ENCODE data around the gene PRDM7.
"Not testable (repeated sequence)": the region's sequence is repeated elsewhere in the genome, so short reads cannot be mapped to it uniquely, and the experiment has no call there.

Gene PRDM7

DNA sequence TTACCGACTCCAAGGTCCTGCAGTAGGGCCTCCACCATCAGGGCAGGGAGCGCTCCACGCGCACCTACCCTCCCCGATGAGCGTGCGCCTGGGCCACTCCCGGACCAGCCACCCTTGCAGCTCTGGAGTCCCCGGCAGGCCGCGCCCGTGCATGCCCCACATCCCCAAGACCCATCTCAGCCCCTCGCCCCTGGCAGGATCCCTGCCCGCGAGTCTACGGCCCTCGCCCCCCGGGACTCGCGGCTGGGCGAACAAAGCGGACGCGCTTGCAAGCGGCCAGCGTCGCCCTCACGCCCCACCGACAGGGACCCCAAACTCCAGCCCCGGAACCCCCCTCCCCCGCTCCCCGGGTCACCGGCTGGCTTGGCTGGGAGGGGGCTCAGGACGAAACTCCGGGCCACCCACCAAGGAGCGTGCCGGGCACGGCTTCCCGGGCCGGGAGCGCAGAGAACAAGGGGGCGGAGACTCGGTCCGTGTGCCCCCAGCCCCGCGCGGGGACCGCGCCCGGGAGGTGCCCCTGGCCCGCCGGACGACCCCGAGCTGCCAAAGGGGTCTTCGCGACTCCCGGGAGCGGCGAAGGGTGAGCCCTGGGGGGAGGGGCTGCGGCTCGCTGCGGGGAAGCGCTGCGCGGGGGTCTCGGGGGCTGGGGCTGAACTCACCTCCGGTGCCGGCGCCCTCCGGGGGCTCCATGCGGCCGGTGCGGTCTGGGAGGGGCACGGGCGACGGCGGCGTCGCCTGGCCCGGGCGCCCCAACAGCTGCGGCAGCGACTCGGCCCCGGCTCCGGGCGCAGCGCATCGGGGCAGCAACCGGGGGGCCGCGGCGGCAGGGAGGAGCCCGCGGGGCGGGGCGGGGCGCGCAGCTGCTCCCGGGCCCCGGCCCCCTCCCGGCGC is 58.2 kb downstream of the PRDM7 start, which contains the start of gene DBNDD1:
Gene DBNDD1 (minus strand): TSS at position 805 of the 891 bp plus-strand sequence. CDS start 115 bp downstream, at position 690.
- DNase-seq (no peak), ATAC-seq (no peak)
- H3K36me3 Mint-ChIP-seq (ENCODE audit: low read depth): peaks cover 5% of the 10 kb centered on the region
- peaks cover 18% of the 10 kb centered on the region for H3K27me3 Mint-ChIP-seq
- peaks cover 5% of the 10 kb centered on the region for H3K9me3 Mint-ChIP-seq
- H3K4me3 Mint-ChIP-seq: peak within 1 kb of the TSS; percentile 75
- peak within 1 kb of the TSS; percentile 61 for H3K27ac Mint-ChIP-seq
- H3K4me1 Mint-ChIP-seq: peaks cover 20% of the 10 kb centered on the region

DNA sequence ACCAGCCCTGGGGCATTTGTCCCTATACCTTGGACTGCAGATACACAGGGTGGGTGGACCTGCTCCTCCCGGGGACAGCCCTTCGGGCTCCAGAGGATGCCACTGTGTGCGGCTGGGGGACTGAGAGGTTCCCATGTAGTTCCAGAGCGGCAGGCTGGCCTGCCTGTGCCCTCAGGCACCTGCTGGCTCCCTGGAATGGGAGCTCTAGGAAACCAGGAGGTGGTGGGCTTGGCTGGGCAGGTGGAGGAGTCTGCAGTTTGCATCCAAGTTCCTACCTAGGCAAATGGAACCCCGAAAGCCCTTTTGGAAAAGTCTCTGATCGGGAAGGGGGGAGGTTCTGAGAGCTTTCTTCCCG is 58.9 kb downstream of the PRDM7 start:
- ATAC-seq (no peak), DNase-seq (no peak)
- Mint-ChIP-seq H3K4me1 (peaks cover 20% of the 10 kb centered on the region), H3K27ac (no peak overlapping the region), H3K4me3 (peak overlapping the region; percentile 52), H3K27me3 (peaks cover 18% of the 10 kb centered on the region), H3K9me3 (peaks cover 5% of the 10 kb centered on the region), H3K36me3 (ENCODE audit: low read depth) (peaks cover 5% of the 10 kb centered on the region)

DNA sequence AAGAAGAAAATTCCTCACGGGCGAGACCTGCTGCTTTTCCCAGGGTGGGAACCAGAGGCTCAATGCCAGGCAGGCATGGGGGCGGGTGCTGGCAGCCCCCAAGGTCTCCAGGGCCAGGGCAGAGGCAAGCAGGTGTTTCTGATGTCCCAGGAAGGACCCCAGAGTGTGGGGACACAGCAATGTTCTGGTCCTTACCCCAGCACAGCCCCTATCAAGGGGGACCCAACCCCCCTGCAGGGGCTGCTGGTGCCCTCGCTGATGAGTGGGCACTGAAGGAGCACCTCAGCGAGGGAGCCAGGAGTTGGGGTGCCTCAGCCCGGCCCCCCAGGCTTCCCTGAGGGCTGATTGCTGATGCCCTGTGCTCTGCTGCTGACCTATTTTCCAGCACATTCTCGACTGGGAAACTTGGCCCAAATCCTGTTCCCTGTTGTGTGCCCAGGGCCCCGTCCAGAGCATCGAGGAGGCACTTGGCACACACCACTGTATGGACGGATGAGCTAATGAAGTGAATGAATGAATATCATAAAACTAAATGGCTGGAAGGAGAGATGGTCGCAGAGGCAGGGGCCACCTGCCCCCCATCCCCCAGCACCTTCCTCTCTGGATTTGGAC is 60.7 kb downstream of the PRDM7 start:
- no peak overlapping the region for H3K4me3 Mint-ChIP-seq

DNA sequence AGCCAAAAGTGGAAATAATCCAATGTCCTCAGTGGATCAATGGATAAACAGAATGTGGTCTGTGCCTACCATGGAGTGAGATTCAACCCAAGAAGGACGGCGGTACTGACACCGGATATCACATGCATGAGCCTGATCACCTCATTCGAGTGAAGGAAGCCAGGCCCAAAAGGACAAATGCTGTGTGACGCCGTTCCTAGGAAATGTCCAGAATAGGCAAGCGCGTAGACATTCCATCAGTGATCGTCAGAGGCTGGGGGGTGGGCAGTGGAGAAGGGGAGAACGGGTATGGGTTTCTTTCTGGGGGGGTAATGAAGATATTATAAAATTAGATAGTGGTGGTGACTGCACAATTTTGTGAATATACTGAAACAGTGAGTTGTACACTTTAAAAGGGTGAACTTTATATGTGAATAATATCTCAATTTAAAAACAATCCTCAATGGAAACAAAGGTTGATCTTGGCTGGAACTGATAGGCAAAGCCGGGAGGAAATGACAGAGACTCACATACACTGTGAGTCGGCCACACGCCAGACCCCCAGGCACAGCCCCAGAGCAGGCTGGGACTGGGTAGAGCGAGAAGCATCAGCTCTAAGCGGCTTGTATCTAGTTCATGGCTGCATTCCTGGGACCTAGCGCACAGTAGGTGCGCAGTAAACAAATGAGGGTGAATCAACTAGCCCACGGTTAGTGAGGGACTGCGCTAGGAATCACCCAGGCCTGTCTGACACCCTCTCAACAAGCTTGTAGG is 61.4 kb downstream of the PRDM7 start:
- H3K4me3 Mint-ChIP-seq: no peak overlapping the region
- ATAC-seq (no peak), DNase-seq (no peak)
- H3K27me3 Mint-ChIP-seq: peaks cover 17% of the 10 kb centered on the region
- H3K4me1 Mint-ChIP-seq: peaks cover 8% of the 10 kb centered on the region
- no peak overlapping the region for H3K27ac Mint-ChIP-seq
- no peaks in the 10 kb centered on the region for H3K9me3 Mint-ChIP-seq
- no peaks in the 10 kb centered on the region for H3K36me3 Mint-ChIP-seq (ENCODE audit: low read depth)

More for the DNA sequence above, 60.7 kb downstream of the PRDM7 start:
- DNase-seq (no peak), ATAC-seq (no peak)
- no peaks in the 10 kb centered on the region for H3K36me3 Mint-ChIP-seq (ENCODE audit: low read depth)
- no peak overlapping the region for H3K27ac Mint-ChIP-seq
- H3K4me1 Mint-ChIP-seq: peaks cover 11% of the 10 kb centered on the region
- H3K27me3 Mint-ChIP-seq: peaks cover 18% of the 10 kb centered on the region
- no peaks in the 10 kb centered on the region for H3K9me3 Mint-ChIP-seq

DNA sequence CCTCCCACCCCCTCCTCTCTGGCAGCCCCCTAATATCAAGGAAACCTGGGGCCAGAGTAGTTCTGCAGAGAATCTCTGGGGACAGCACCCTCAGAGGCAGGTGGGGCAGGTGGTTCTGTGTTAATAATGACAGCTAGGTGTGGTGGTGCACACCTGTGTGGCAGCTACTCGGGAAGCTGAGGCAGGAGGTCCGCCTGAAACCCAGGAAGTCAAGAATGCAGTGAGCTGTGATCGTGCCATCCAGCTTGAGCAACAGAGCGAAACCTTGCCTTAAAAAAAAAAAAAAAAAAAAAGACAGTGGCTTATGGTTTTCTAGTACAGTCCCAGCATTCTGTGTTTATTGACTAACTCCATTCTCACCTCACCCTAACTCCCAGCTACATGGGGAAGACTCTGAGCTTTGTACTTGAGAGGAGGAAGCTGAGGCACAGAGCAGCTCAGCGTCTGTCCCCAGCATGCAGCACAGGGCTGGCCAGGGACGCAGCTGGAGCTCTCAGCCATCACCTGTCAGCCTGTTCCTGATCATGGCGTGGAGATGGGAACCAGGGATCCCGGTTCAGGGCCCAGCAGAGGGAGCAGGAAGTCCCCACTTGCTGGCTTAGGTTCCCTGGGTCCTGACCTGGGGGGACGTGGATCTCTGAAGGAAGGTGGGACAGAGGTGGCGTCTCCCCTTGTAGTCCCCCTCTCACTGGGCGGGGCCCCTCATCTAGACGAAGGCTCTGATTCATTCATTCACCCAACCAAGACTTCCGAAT is 64.0 kb downstream of the PRDM7 start:
- Mint-ChIP-seq H3K4me1 (peaks cover 20% of the 10 kb centered on the region), H3K36me3 (ENCODE audit: low read depth) (no peaks in the 10 kb centered on the region), H3K4me3 (no peak overlapping the region), H3K27ac (no peak overlapping the region), H3K27me3 (peaks cover 4% of the 10 kb centered on the region), H3K9me3 (no peaks in the 10 kb centered on the region)
- DNase-seq (no peak), ATAC-seq (no peak)

DNA sequence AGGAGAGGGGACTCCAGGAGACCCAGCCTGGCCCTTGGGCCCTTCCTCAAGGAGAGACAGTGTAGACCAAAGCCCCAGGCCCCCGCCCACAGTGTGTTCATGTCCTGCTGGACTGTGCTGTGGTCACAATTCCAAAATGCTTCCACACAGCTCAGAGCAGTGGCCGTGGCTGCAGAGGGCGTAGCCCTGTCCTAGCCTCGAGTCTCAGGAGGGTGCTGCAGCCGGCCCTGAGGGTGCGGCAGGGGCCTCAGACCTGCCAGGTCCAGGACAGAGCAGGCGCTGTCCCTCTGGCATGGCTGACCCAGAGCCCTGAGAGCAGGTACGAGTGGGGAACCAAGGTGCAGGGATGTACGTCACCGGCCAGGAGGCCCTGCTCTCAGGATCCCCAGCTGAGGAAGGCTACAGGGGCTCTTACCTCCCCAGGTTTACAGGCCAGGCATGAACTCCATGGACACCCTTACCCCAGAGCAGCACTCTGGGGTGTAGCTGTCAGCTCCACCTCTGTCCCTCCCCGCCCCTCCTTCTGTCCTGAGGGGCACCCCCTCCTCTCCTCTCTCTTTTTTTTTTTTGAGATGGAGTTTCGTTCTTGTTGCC is 65.1 kb downstream of the PRDM7 start:
- H3K27me3 Mint-ChIP-seq: peaks cover 4% of the 10 kb centered on the region
- H3K4me3 Mint-ChIP-seq: no peak overlapping the region
- no peak overlapping the region for H3K27ac Mint-ChIP-seq
- H3K36me3 Mint-ChIP-seq (ENCODE audit: low read depth): no peaks in the 10 kb centered on the region
- H3K9me3 Mint-ChIP-seq: no peaks in the 10 kb centered on the region
- no peak for ATAC-seq
- no peak for DNase-seq
- peaks cover 24% of the 10 kb centered on the region for H3K4me1 Mint-ChIP-seq

DNA sequence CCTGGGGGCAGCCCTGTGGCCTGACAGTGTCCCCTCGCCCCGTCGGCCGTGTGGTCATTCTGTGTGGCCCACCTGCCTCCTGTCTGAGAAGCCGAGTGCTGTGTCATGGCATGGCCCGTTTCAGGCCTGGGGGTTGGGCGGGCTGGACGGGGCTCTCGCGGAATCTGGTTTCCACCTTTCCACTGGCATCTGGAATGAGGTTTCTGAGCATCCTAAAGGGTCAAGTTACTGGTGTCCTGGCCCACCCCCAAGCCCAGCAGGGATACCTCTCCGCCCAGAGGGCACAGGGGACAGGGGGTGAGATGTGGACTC is 65.7 kb downstream of the PRDM7 start:
- ATAC-seq: no peak
- DNase-seq: no peak
- Mint-ChIP-seq H3K4me1 (peaks cover 24% of the 10 kb centered on the region), H3K9me3 (no peaks in the 10 kb centered on the region), H3K27me3 (peaks cover 4% of the 10 kb centered on the region), H3K4me3 (no peak overlapping the region), H3K36me3 (ENCODE audit: low read depth) (no peaks in the 10 kb centered on the region), H3K27ac (no peak overlapping the region)

DNA sequence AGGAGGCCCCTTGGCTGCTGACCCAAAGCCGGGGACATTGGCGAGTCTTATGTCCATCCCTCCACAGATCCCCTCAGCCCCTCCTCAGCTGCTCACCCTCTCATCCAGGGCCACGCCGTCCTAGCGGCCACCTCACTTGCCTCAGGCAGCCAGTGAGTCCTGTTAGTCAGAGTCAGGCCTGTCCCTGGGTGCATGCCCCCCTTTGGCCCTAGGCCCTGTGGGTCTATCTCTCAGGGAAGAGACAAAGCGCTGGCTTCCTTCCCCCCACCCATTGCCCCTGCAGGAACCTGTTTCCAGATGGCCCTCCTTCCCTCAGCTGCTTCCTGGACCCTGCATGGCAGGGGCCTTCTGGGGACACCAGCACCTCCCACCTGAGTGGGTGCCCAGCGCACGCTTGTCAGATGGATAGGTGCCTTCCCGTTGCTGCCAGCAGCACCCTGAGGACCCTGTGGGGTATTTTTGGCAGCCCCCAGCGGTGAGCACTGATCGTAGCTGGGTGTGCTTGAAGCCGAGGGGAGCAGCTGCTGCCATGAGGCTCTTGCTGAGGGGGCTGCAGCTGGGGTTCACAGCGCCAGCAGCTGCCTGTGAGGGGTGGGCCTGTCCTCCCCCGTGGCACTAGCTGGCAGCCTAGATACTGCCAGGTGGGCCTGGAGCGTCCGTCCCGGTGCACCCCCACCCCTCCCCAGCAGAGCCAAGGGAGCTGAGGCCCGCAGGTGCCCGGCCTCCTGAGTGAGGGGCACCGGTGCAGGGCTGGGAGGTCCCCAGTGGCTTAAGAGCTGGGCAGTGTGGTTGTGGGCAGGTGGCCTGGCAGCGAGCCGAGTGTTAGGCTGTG is 66.2 kb downstream of the PRDM7 start:
- peaks cover 4% of the 10 kb centered on the region for H3K27me3 Mint-ChIP-seq
- H3K36me3 Mint-ChIP-seq (ENCODE audit: low read depth): no peaks in the 10 kb centered on the region
- no peak overlapping the region for H3K27ac Mint-ChIP-seq
- no peak for ATAC-seq
- H3K4me1 Mint-ChIP-seq: peaks cover 24% of the 10 kb centered on the region
- no peak for DNase-seq
- no peaks in the 10 kb centered on the region for H3K9me3 Mint-ChIP-seq
- H3K4me3 Mint-ChIP-seq: no peak overlapping the region

DNA sequence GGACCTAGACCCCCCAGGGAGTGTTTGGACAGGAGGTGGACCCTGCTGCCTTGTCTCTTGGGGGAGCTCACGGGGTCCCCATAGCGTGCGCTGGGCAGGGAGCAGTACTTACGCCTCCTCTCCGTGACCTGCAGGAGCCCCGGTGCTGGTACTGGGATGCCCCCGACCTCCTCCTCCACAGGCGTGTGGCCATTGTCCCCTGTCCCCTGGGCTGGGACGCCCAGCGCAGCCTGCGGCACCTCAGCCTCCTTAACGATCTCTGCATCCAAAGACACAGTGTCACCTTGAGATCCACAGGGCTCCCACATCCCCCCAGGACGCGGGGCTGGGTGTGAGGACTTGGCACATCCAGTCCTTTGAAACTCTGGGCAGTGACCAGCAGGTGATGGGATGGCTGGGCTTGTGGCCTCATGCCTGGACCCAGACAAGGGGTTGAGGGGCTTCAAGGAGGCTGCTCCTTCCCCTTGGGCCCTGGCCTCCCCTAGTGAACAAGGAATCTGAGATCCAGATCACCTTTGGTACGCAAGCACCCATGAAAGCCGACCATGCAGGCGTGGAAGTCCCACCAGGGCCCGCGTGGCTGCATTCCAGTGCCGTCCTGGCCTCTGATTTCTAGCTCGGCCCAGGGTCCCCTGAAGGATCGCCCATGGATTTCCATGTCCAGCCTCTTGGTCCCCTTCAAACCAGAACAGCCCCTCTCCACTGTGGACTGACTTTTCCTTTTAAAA is 67.8 kb downstream of the PRDM7 start:
- ATAC-seq: no peak
- Mint-ChIP-seq H3K4me1 (peaks cover 24% of the 10 kb centered on the region), H3K9me3 (no peaks in the 10 kb centered on the region)

DNA sequence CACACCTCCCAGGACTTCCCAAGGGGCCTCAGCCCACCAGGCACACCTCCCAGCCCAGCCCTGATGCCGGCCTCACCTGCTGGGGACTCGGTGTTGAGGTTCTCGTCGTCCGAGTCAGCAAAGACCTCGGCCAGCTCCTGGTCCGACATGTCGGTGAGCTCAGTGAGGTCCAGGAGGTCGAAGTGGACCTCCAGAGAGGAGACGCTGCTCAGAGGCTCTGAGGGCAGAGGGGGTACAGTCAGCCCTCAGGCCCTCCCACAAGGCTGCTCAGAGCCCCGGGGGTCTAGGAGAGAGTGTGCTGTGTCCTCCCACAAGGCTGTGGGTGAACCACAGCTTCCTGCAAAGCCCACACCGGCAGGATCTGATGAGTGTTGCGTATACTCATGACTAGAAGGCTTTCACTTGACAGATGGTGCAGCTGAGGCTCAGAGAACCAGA is 68.4 kb downstream of the PRDM7 start:
- peaks cover 24% of the 10 kb centered on the region for H3K4me1 Mint-ChIP-seq
- H3K27me3 Mint-ChIP-seq: no peaks in the 10 kb centered on the region
- ATAC-seq (peak; percentile 98), DNase-seq (peak; percentile 71)
- H3K36me3 Mint-ChIP-seq (ENCODE audit: low read depth): no peaks in the 10 kb centered on the region
- H3K4me3 Mint-ChIP-seq: peak overlapping the region; percentile 65
- H3K27ac Mint-ChIP-seq: peak overlapping the region; percentile 74
- H3K9me3 Mint-ChIP-seq: no peaks in the 10 kb centered on the region

More for the DNA sequence above, 67.8 kb downstream of the PRDM7 start:
- Mint-ChIP-seq H3K27ac (no peak overlapping the region), H3K27me3 (no peaks in the 10 kb centered on the region), H3K4me3 (peak overlapping the region; percentile 65), H3K36me3 (ENCODE audit: low read depth) (no peaks in the 10 kb centered on the region)
- DNase-seq: no peak

DNA sequence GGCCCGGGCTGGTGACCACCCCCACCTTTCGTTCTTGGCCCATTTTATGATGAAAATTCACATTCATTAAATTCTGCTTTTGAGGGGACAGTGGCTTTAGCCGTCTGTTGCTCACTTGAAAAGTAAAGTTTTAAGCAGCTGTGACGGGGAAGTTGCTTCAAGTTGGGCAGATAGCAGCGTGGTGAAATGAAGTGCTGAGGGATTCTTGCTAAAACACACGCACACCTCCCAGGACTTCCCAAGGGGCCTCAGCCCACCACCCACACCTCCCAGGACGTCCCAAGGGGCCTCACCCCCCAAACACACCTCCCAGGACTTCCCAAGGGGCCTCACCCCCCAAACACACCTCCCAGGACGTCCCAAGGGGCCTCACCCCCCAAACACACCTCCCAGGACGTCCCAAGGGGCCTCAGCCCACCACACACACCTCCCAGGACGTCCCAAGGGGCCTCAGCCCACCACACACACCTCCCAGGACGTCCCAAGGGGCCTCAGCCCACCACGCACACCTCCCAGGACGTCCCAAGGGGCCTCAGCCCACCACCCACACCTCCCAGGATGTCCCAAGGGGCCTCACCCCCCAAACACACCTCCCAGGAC is 69.4 kb downstream of the PRDM7 start:
- H3K27ac Mint-ChIP-seq; DNase-seq; H3K27me3 Mint-ChIP-seq; ATAC-seq; H3K4me3 Mint-ChIP-seq; H3K36me3 Mint-ChIP-seq (ENCODE audit: low read depth); H3K9me3 Mint-ChIP-seq: not testable (repeated sequence)
- H3K4me1 Mint-ChIP-seq: peaks cover 24% of the 10 kb centered on the region

DNA sequence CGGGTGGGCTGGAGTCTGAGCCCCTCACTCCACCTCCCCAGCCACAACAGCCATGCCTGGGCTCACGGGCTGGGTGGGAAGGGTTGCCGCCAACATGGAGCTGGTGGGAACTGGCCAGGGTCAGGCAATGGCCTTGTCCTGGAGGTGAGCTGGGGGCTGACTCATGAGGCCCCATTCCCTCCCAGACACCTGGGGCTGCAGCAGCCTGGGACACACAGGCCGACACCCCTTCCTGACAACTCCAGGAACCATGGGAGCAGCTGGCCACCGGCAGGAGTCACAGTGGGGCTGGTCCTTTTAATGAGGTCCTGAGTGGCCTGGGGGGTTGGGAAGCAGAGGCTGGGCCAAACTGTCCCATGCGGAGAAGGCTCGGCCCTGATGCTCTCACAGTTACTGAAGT is 70.1 kb downstream of the PRDM7 start:
- no peak overlapping the region for H3K4me3 Mint-ChIP-seq
- no peaks in the 10 kb centered on the region for H3K36me3 Mint-ChIP-seq (ENCODE audit: low read depth)
- H3K4me1 Mint-ChIP-seq: peaks cover 24% of the 10 kb centered on the region
- H3K9me3 Mint-ChIP-seq: no peaks in the 10 kb centered on the region
- DNase-seq (no peak), ATAC-seq (no peak)
- H3K27ac Mint-ChIP-seq: no peak overlapping the region
- H3K27me3 Mint-ChIP-seq: no peaks in the 10 kb centered on the region
